CD4-positive, CD25-positive, alpha-beta regulatory T cell (primary cell): ENCODE results near the gene PPM1H. TPM values are rescaled to one million over a fixed set of nuclear protein-coding genes. Genes with fewer than 3 reads are reported as not detected.

Source experiments
- ATAC-seq, 2 donors: fragments of 150-1000 bp; cut with Tn5 transposase; one replicate each; pipeline ENCODE4 v1.10.0; 2021; ENCODE audit warnings: low read depth in 2 of 2, moderate number of reproducible peaks in 2 of 2, moderate library complexity in 1 of 2
- DNase-seq, 3 donors: peaks; one replicate each; pipeline versions ENCODE4 v3.0.0 to v3.0.0-alpha.2; 2012 to 2022; ENCODE audit warnings: mixed read lengths in 1 of 3
- H3K27ac ChIP-seq: one replicate; pipeline ENCODE4 v1.7.0; 2013; ENCODE audit warnings: mild to moderate bottlenecking, low read length; ENCODE audit not compliant: insufficient read depth, poor library complexity, severe bottlenecking
- H3K27me3 ChIP-seq: one replicate; pipeline ENCODE4 v1.7.0; 2013; ENCODE audit warnings: low read length; ENCODE audit not compliant: control insufficient read depth, insufficient read depth
- H3K36me3 ChIP-seq: one replicate; pipeline ENCODE4 v1.7.0; 2013; ENCODE audit warnings: mild to moderate bottlenecking, low read length, moderate library complexity; ENCODE audit not compliant: control insufficient read depth, insufficient read depth
- H3K4me1 ChIP-seq: 2 replicates; pipeline ENCODE4 v1.7.0; 2013; ENCODE audit warnings: mild to moderate bottlenecking, low read length; ENCODE audit not compliant: insufficient read depth, control insufficient read depth, poor library complexity, severe bottlenecking
- H3K4me3 ChIP-seq: one replicate; pipeline ENCODE4 v1.7.0; 2013; ENCODE audit warnings: low read depth, mild to moderate bottlenecking, low read length, moderate library complexity
- H3K9me3 ChIP-seq, 2 experiments: 1 replicate in 1 of 2; 2 replicates in 1 of 2; pipeline ENCODE4 v1.7.0; 2013; ENCODE audit warnings: low read length in 2 of 2, mild to moderate bottlenecking in 1 of 2, moderate library complexity in 1 of 2; ENCODE audit not compliant: control insufficient read depth in 2 of 2
- H3K27ac Mint-ChIP-seq, 3 donors: one replicate each; pipeline ENCODE4 v1.8.0; 2020 to 2022; ENCODE audit warnings: mild to moderate bottlenecking in 3 of 3, mixed read lengths in 3 of 3, moderate library complexity in 2 of 3
- H3K27me3 Mint-ChIP-seq: one replicate; pipeline ENCODE4 v1.8.0; 2022; ENCODE audit warnings: mild to moderate bottlenecking, mixed read lengths
- H3K36me3 Mint-ChIP-seq: one replicate; pipeline ENCODE4 v1.8.0; 2020; ENCODE audit warnings: mixed read lengths
- H3K4me1 Mint-ChIP-seq, 4 donors: one replicate each; pipeline ENCODE4 v1.8.0; 2020 to 2022; ENCODE audit warnings: mixed read lengths in 4 of 4, mild to moderate bottlenecking in 1 of 4
- H3K4me3 Mint-ChIP-seq, 4 donors: one replicate each; pipeline ENCODE4 v1.8.0; 2020 to 2022; ENCODE audit warnings: mild to moderate bottlenecking in 4 of 4, mixed read lengths in 4 of 4, moderate library complexity in 3 of 4
- H3K9me3 Mint-ChIP-seq, 7 donors: one replicate each; pipeline ENCODE4 v1.8.0; 2020 to 2022; ENCODE audit warnings: mixed read lengths in 7 of 7, mild to moderate bottlenecking in 3 of 7, moderate library complexity in 2 of 7
- polyA plus RNA-seq, 4 donors: library from polyadenylated mRNA; unstranded; fragments of 300-500 nt; fragmentation: Illumina TruSeq; gene quantifications; one replicate each; pipeline ENCODE4 v1.2.3, GENCODE V29; 2021
- total RNA-seq: library from RNA; stranded (reverse); gene quantifications from one replicate; pipeline ENCODE4 v1.2.3, GENCODE V29; 2022

PPM1H gene
- total and polyA plus RNA-seq, 5 donors from 2014 or later: 0.03 to 0.99 TPM; not detected in 3

DNA sequence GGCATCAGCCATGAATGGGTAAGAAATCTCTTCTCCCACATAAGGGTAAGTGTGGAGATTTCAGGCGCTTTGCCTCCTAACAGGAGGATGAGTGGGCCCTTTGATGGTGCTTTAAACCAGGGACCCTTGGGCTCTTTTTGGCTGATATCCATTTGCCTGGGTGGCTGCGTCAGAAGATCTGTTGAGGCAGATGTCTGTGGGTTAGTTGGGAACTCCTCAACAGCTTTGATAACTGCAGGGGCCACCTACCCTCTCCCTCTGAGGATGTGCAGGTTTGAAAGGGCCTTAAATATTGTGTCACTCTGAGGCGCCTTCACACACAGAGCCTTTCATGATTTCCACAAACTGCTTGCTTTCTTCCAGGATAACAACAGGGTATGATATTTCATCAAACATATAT is 210.7 kb downstream of the PPM1H start:
- peaks cover 0 to 2% (median 0%) of the 10 kb centered on the region in 7 donors for H3K9me3 Mint-ChIP-seq
- Histone ChIP-seq H3K27ac (no peak overlapping the region), H3K27me3 (peaks cover 2% of the 10 kb centered on the region), H3K4me3 (no peak overlapping the region), H3K9me3 (no peaks in the 10 kb centered on the region), H3K36me3 (no peaks in the 10 kb centered on the region), H3K4me1 (no peaks in the 10 kb centered on the region)
- H3K27me3 Mint-ChIP-seq: peaks cover 2% of the 10 kb centered on the region
- no peaks in the 10 kb centered on the region for H3K36me3 Mint-ChIP-seq
- H3K27ac Mint-ChIP-seq: no peak overlapping the region
- H3K4me3 Mint-ChIP-seq: no peak overlapping the region
- no peak for DNase-seq
- no peaks in the 10 kb centered on the region for H3K4me1 Mint-ChIP-seq
- ATAC-seq: no peak

GRCh38 chr12:62722971-62723680 is 211.8 kb downstream of the PPM1H start:
- H3K27me3 ChIP-seq: peaks cover 2% of the 10 kb centered on the region
- H3K36me3 Mint-ChIP-seq: no peaks in the 10 kb centered on the region
- no peak overlapping the region for H3K27ac Mint-ChIP-seq
- no peaks in the 10 kb centered on the region for H3K4me1 Mint-ChIP-seq
- H3K4me3 Mint-ChIP-seq: no peak overlapping the region
- no peak for ATAC-seq
- peaks cover 9% of the 10 kb centered on the region for H3K27me3 Mint-ChIP-seq
- no peak for DNase-seq
- H3K9me3 Mint-ChIP-seq: no peaks in the 10 kb centered on the region
- H3K4me3 ChIP-seq: no peak overlapping the region
- no peaks in the 10 kb centered on the region for H3K36me3 ChIP-seq
- no peak overlapping the region for H3K27ac ChIP-seq
- no peaks in the 10 kb centered on the region for H3K9me3 ChIP-seq
- no peaks in the 10 kb centered on the region for H3K4me1 ChIP-seq

DNA sequence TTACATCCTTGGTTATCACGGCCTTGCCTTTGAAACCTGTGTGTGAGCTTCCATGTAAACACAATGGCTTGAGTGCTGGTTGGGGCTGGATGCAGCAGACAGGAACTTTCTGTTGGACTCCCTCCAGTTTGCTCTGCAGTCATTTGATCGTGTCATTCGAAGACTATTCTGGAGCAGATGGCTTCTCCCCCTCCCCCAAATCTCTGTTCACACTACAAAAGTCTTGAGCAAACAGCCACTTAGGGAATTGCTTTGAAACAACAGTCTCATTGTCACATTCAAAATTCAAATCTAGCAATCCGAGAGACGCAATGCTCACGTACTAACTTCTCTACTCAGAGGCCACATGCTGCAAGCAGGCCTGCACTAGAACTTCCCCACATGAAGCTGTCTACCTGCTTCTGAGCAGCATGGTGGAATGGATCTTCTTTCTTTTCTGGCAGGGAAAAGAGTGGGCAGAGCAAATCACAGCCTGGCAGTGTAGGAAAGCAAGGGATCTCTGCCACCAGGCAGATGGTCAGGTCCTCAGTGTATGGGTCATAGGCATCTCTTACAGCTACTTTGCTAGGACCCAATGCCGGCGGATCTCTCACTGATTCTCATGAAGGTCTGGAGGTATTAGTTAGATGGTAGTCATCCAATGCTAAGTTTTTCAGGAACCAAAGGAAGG is 214.2 kb downstream of the PPM1H start:
- Histone ChIP-seq H3K36me3 (no peaks in the 10 kb centered on the region), H3K27me3 (no peaks in the 10 kb centered on the region), H3K27ac (no peak overlapping the region), H3K9me3 (no peaks in the 10 kb centered on the region), H3K4me3 (no peak overlapping the region), H3K4me1 (no peaks in the 10 kb centered on the region)
- no peak for DNase-seq
- no peak for ATAC-seq
- H3K9me3 Mint-ChIP-seq: no peaks in the 10 kb centered on the region
- no peaks in the 10 kb centered on the region for H3K36me3 Mint-ChIP-seq
- peaks cover 11% of the 10 kb centered on the region for H3K27me3 Mint-ChIP-seq
- no peaks in the 10 kb centered on the region for H3K4me1 Mint-ChIP-seq
- H3K4me3 Mint-ChIP-seq: no peak overlapping the region
- H3K27ac Mint-ChIP-seq: no peak overlapping the region

GRCh38 chr12:62720025-62720424 is 214.9 kb downstream of the PPM1H start:
- H3K27me3 ChIP-seq: no peaks in the 10 kb centered on the region
- Mint-ChIP-seq H3K27ac (no peak overlapping the region), H3K4me3 (no peak overlapping the region), H3K9me3 (no peaks in the 10 kb centered on the region), H3K4me1 (no peaks in the 10 kb centered on the region), H3K36me3 (no peaks in the 10 kb centered on the region), H3K27me3 (peaks cover 11% of the 10 kb centered on the region)
- no peaks in the 10 kb centered on the region for H3K4me1 ChIP-seq
- ATAC-seq (no peak), DNase-seq (no peak)
- no peaks in the 10 kb centered on the region for H3K9me3 ChIP-seq
- no peak overlapping the region for H3K27ac ChIP-seq
- H3K4me3 ChIP-seq: no peak overlapping the region
- H3K36me3 ChIP-seq: no peaks in the 10 kb centered on the region

GRCh38 chr12:62718762-62719426 is 216.1 kb downstream of the PPM1H start:
- no peak overlapping the region for H3K27ac Mint-ChIP-seq
- no peak overlapping the region for H3K4me3 ChIP-seq
- peaks cover 0 to 1% (median 0%) of the 10 kb centered on the region in 7 donors for H3K9me3 Mint-ChIP-seq
- H3K4me3 Mint-ChIP-seq: no peak overlapping the region
- no peaks in the 10 kb centered on the region for H3K27me3 ChIP-seq
- no peak for ATAC-seq
- no peaks in the 10 kb centered on the region for H3K9me3 ChIP-seq
- no peak for DNase-seq
- no peaks in the 10 kb centered on the region for H3K36me3 Mint-ChIP-seq
- no peaks in the 10 kb centered on the region for H3K4me1 ChIP-seq
- no peaks in the 10 kb centered on the region for H3K36me3 ChIP-seq
- no peak overlapping the region for H3K27ac ChIP-seq
- peaks cover 11% of the 10 kb centered on the region for H3K27me3 Mint-ChIP-seq
- H3K4me1 Mint-ChIP-seq: no peaks in the 10 kb centered on the region

DNA sequence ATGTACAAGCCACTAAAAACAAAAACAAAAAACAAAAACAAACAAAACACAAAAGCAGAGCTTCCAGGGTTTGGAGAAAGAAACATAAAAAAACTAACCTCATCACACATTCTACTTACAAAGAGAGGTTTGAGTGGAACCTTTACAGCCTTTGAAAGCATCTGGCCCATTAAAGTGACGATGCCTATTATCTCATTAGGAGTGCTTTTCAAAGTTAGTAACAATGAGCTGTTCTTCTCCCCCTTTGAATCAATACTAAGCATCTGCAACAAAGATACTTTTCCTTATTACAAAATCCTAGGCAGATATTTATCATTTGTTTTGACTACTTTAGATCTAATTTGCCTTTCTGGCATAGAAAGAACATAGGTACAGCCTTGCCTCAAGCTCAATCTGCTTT is 217.3 kb downstream of the PPM1H start:
- Histone ChIP-seq H3K9me3 (no peaks in the 10 kb centered on the region), H3K27me3 (no peaks in the 10 kb centered on the region), H3K4me3 (no peak overlapping the region), H3K4me1 (no peaks in the 10 kb centered on the region), H3K27ac (no peak overlapping the region), H3K36me3 (no peaks in the 10 kb centered on the region)
- H3K27me3 Mint-ChIP-seq: peaks cover 15% of the 10 kb centered on the region
- no peaks in the 10 kb centered on the region for H3K36me3 Mint-ChIP-seq
- no peak for ATAC-seq
- H3K4me3 Mint-ChIP-seq: no peak overlapping the region
- no peaks in the 10 kb centered on the region for H3K4me1 Mint-ChIP-seq
- peaks cover 0 to 1% (median 0%) of the 10 kb centered on the region in 7 donors for H3K9me3 Mint-ChIP-seq
- DNase-seq: no peak
- H3K27ac Mint-ChIP-seq: no peak overlapping the region

- H3K27me3 Mint-ChIP-seq: peaks cover 18% of the 10 kb centered on the region
- DNase-seq: no peak
- Histone ChIP-seq H3K36me3 (no peaks in the 10 kb centered on the region), H3K27ac (no peak overlapping the region), H3K4me3 (no peak overlapping the region), H3K9me3 (no peaks in the 10 kb centered on the region), H3K4me1 (no peaks in the 10 kb centered on the region), H3K27me3 (no peaks in the 10 kb centered on the region)
- H3K36me3 Mint-ChIP-seq: no peaks in the 10 kb centered on the region
- no peak overlapping the region for H3K4me3 Mint-ChIP-seq
- no peak for ATAC-seq
- H3K27ac Mint-ChIP-seq: no peak overlapping the region
- no peaks in the 10 kb centered on the region for H3K4me1 Mint-ChIP-seq
- H3K9me3 Mint-ChIP-seq: peaks cover 0 to 1% (median 0%) of the 10 kb centered on the region in 7 donors
These were observed 218.0 kb downstream of the PPM1H start for GRCh38 chr12:62716866-62717525.
